ENCODE results near the gene EGR2.

EGR2 gene

DNA sequence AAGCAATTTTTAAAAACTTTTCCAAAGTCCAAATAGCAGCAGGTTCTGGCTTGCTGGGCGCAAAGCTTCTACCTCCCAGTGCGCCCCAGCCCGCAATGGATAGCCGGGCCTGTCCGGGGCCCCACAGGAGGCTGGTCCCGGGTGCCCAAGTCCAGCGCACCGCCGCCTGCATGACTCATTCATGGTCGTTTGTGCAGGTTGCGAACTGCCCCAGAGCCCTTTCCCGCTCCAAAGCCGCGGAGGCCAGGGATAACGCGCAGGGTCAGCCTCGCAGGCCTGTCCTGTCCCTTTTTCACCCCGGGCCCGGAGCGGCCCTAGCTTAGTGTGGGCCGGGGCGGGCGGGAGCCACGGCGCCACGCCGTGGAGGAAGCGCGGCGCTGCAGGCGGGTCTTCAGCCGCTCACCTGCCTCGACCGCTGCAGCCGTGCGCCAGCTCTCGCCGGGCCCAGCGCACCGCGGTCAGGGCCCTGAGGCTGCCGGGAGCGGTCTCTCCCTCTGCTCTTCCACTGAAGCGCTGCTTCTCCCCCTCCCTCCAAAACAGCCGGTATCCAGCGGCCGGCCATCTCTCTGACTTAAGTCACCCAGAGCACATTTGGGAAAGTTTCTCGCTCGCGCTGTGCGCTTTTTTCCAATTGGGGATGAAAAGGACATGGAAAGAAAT lies 1.7 kb upstream of the EGR2 start:
- peak; percentile 61 for DNase-seq

DNA sequence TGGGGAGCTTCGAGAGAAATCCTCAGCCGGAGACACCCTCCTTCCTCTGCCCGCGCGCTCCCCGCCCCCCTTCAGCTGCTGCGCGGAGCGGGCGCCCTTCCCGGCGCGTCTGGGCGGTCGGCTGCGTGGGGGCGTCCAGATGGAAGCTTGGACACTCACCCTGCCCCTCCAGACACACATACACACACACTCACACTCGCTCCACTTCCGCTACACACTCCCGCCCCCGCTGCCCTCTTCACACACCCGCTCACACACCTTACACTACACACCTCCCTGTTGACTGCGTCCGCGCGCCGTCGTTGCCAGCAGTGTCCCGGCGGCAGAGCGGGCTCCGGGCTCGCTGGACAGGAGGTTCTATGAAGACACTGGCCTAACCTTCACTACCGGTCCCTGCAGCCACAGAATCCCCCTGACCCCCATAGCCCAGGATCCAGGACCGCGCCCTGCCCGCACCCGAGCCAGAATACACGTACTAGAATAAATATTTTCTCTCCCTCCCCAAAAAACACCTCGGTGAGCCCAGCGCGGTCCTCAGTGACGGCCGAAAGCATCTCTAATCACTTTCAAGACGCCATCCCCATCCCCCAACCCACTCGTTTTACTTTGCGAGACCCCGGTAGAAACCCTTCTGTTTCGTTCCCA lies 1.1 kb upstream of the EGR2 start:
- no peak for DNase-seq

DNA sequence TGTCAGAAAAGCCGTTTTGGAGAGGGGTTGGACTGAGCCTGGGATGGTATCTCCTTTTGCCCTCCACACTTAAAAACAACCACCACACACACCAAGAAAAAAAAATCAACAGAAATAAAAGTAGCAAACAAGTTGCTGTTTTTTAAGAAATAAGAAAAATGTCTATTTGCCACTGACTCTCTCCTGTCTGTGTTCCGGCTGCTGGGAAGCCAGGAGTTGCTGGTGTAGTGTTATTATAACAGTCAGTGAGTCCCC lies 163 bp downstream of the EGR2 start:
- no peak for DNase-seq

DNA sequence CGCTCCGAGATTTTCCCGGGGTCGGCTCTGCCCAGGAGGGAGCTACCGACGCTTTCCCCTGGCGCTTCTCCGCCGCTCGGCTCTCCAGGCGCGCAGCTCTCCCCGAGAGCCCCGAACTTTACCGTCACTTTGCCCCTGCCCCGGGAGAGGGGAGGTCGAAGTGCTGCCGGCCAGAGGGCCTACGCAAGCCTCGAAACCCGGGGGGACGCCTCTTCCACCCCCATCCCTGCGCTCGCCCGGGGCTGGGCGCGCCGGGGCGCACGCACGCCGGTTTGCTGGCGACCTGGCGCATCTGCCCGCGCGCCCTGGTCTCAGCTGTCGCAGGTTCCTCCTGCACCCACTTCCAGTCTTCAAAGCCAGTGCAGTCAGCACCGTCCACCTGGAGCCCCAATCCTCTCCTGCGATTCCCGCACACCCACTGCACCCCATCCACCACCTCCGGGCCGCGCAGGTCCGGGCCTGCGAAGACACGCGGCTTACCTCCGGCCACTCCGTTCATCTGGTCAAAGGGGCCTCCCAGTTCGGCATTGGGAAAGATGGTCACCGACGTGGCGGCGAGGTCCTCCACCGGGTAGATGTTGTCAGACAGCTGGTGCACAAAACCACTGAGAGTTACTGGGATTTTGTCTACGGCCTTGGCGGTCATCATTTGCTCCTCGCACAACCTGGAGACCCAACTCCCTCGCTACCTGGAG lies 638 bp downstream of the EGR2 start:
- DNase-seq, result no peak

DNA sequence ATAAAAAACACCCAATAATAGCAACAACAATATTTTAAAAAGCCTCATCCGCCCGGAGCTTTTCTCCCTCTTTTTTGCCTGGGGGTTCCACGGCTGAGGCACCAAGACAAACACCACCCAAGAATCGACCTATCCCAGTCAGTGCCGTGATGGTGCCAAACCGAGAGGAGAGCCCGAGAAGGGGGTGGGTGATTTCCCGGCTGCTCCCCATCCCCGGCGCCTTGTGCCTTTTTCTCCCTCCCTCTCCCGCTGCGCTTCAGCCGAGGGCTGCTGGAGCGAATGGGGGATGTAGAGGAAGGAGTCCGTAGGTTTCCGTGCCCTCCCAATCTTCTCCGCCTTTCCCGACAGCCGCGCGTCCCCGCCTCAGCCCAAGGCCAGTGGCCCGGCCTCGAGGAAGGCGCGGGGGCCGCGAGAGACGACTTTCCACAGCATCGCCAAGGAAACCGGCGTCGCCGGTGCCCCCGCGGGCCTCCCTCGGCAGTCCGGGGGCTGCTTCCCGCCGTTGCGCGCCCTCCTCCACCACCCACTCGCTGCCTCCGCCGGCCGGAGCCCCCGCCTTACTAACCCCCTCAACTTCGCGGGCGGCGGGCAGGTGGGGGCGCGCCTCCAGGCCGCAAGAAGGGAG lies 1.3 kb downstream of the EGR2 start:
- no peak for DNase-seq

DNA sequence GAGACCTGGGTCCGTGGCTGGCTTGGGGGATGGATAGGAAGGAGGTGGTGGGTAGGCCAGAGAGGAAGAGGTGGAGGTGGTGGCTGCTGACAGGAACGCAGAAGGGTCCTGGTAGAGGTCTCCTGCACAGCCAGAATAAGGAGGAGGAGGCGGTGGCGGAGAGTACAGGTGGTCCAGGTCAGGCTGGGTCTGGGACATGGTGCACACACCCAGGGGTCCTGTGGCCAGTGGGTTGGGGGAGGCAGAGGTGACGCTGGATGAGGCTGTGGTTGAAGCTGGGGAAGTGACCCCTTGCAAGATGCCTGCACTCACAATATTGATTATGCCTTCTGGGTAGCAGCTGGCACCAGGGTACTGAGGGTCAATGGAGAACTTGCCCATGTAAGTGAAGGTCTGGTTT lies 2.2 kb downstream of the EGR2 start:
- no peak for DNase-seq

DNA sequence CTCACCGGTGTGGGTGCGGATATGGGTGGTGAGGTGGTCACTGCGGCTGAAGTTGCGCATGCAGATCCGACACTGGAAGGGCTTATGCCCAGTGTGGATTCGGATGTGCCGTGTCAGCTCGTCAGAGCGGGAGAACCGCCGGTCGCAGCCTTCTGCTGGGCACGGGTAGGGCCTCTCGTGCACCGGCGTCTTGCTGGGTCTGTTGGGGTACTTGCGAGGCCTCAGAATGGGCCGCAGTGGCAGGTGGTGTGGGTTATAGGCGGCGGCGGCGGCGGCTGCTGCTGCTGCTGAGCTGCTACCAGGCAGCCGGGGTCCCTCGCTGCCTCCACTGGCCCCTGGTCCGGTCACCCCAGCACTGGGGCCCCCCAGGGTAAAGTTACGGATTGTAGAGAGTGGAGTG lies 2.7 kb downstream of the EGR2 start:
- DNase-seq, result no peak

DNA sequence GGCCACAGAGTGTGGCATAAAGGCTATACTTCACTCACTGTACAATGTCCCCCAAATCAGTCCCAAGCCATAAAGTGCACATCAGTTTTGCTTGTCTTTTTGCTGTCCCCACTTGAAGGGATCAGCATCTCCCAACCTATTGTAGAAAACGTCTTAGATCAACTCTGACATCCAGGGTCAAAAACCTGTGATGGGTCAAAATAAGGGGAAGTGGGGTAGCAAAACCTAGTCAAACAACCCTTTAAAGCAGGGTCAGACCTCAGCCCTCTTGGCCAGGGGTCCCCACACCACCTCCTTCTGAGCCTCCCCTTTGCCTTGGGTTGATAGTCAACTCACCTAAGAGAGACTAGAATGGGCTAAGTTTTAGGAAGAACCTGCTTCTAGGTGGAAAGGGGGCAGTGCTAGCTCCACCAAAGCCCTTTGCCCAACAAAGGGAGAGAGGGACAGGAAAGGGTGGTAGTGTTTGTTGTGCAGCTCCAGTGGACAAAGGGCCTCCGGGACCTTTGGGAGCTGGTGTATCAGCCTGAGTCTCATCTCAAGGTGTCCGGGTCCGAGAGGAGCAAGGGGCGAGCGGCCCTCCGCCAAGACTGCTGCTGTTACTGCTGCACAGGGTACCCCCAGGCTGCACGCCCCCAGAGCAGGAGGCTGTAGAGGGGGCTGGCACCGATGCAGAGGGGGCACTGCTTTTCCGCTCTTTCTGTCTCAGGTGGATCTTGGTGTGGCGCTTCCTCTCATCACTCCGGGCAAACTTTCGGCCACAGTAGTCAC lies 3.3 kb downstream of the EGR2 start:
- no peak for DNase-seq

DNA sequence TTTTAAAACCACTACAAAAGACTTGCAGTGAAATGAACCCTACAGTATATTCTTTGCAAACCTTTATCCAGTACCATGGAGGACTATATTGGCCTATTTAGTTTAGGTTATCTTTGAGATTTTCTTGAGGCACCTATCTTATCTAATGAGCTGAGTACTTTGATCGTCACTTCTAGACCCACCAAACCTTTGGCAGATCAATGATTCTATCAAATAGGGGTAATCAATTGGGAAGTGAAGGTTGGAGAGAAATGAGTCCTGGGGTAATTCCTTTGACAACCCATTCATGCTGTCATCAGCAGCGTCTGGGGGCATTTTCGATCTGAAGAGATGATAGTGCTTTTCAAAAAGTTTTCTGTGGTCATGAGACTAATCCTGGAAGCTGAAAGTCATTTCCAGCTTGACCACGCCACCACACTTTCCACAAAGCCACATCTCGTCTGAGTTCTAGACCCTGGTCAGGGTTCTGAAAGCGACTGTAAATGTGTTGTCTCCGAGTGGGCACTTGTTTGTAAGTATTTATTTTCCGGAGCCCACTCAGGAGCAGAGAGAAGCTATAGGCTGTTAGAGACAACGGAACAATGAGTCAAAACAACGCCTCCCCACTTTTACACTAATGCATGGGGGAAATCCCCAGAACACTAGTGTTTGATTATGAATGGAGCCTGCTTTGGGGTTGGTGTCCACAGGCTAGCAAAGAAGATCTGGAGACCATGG lies 4.8 kb downstream of the EGR2 start:
- no peak for DNase-seq

DNA sequence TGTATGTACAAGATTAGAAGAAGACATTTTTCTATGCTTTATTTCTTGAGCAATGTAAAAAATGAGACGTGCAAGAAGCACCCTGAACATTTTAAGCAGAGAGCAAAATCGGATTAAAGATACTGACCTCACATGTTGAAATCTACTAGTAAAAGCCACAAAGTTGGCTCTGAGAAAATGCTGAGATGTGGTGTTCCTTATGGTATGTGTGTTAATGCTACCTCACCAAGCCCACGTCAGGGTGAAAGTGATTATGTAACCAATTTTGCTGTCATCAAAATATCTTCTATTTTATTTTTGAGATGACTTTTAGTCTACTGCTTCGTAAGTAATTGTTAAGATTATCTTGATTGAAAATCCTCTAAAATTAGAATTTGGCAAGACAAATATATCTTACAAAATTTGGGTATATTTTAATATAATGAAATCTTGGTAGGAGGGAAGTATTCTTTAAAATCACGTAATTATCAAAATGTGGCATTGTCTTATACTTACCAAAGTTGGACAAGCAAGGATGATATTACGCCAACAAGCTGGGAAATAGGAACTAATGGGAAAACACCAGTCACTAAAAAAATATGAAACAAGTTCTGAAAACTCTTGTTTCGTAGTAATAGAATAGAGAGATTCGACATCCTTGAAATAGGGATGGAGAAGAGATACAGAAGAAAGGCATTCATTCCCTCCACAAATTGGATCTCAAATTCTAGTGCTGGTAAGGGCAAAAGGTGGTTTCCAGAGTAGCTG lies 5.8 kb downstream of the EGR2 start:
- no peak for DNase-seq

DNA sequence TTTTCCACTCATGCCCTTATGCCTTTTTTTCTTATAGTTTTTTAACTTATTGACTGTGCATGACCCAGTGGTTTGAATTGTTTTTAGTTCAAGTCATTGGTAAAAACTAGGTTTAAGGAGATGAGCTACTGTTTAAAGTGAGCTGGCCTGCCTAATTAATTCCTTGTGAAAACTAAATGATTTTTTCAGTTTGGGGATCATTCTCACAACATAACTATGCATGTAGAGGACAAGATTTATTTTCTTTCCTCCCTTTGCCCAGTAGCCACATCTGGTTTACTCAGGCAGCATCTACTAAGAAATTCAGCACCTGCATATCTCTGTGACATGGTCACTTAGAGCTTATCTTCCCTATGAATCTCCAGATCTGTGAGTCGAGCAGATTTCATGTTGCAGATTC lies 9.9 kb downstream of the EGR2 start:
- DNase-seq, result no peak

DNA sequence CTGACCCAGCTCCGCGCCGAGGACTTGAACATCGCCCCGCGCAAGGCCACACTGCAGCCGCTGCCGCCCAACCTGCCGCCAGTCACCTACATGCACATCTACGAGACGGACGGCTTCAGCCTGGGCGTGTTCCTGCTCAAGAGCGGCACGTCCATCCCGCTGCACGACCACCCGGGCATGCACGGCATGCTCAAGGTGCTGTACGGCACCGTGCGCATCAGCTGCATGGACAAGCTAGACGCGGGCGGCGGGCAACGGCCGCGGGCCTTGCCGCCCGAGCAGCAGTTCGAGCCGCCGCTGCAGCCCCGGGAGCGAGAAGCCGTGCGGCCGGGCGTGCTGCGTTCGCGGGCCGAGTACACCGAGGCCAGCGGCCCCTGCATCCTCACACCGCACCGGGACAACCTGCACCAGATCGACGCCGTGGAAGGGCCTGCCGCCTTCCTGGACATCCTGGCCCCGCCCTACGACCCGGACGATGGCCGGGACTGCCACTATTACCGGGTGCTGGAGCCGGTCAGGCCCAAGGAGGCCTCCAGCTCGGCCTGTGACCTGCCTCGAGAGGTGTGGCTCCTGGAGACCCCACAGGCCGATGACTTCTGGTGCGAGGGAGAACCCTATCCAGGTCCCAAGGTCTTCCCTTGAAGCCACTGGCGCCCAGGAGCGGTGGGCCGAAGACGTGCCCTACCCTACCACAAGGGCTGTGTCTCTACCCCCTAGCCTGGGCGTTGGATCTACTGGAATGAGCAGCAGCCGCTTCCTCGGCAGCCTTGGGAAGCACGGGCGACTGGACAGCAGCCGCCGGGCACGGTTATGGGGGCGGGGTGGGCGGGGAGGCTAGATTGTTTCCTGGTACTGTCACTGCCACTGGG lies 10.7 kb downstream of the EGR2 start:
- DNase-seq, result no peak

DNA sequence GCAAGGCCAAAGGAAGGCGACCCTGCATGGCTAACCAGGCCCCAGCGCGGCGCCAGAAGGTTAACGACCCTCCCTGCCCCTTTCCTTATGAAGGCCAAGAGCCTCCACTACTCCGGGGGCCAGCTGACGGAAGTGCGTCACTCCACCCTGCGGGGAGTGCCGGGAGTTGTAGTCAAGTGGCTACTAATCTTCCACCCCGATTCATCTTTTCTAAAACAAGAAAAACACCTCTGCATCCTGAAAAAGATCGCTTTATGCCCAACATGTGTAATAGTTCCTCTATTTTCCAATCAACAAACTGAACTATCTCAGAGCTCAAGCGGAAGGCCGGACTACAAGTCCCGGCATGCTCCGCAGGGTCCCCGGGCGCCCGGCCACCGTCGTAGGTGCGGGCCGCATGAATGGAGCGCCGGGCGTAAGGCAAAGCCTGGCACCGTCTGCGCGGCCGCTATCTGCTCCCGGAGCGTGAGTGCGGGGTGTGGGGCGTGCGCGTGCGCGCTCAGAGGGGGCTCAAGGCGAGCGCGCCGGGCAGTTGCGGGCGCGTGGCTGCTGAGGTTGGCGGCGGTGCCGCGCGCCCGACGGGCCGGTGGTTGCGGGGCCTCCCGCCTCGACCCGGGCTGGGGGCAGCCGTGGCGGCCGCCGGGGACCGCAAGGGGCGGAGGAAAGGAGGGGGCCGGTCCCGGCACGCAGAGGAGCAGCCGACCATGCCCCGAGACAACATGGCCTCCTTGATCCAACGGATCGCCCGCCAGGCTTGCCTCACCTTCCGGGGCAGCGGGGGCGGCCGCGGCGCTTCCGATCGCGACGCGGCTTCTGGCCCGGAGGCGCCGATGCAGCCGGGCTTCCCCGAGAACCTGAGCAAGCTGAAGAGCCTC lies 11.6 kb downstream of the EGR2 start, which contains the start of gene ADO:
Gene ADO (plus strand): TSS at position 365 of the 875 bp plus-strand sequence. CDS start 340 bp downstream, at position 705.
- peak; percentile 70 for DNase-seq

DNA sequence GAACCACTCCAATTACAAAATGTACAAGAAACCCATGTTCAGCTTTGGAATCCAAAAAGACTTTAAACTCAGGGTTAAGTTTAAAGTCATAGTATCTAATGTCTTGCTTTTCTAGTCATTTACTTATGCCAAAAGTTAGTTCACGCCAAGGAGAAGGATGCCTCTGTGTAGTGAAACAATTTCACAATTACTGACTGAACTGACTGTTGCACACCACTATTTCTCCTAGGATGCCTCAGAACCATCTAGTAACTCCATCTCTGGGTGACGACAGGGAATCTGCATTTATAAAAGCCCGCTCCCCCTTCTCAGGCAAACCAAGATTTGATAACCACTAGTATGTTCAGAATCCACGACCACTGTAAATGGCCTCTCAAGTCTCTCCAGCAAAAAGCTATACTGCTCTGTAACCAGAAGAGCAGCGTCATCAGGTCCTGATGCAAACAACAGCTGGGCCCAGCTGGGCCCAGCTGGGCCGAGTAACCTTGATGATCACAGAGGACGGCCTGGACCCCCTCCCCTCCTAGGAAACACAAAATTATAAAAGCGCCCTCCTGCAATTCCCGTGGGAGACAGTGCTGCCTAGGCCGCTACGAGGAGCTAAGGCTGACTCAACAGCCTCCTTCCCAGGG lies 12.3 kb downstream of the EGR2 start:
- no peak for DNase-seq

DNA sequence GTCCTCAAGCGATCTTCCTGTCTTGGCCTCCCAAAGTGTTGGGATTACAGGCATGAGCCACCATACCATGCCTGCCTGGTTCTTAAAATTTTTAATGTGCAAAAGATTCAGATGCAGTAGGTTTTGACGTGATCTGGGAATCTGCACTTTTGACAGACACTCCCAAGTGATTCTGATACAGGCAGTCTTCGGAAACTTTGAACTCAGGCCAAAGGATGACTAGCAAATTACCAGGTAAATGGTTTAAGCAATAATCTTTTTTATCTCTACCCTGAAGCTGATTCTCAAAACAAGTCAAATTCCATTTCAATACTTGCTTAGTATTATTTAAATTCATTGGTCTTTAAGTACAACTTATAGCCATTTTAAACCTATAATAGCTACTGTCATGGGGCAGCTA lies 14.3 kb downstream of the EGR2 start:
- DNase-seq, result no peak

DNA sequence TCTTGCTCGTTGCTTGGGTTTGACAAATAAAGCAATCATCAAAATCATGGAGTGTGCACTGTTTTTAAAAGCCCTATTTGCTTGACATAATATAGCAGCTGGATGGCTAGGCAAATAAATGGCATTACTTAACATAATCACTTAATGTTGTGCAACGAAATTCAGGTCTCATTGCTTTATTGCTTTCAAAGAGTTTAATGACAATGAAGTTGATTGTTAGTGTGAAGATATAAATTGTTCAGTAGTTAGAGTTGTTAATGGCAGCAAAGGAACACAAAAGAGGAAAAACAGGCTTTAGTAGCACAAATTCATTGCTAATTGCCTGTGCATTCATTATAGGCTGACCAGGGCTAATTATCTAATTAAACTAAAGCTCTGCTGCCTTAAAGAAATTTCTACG lies 19.3 kb downstream of the EGR2 start:
- no peak for DNase-seq

DNA sequence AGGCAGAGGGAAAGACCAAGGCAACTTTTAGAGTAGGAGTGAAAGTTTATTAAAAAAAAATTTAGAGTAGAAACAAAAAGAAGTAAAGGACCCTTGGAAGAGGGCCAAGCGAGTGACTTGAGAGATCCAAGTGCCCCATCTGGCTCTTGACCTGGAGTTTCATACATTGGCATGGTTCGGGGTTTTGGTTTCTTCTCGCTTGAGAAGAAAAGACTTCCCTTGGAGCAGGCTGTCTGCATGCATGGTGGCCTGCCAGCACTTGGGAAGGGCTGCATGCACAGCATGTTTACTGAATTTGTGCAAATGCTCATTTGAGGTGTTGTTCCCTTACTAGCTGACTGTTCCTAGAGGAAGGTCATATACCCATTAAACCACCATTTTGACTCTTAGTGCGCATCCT lies 20.4 kb downstream of the EGR2 start:
- DNase-seq, result no peak

DNA sequence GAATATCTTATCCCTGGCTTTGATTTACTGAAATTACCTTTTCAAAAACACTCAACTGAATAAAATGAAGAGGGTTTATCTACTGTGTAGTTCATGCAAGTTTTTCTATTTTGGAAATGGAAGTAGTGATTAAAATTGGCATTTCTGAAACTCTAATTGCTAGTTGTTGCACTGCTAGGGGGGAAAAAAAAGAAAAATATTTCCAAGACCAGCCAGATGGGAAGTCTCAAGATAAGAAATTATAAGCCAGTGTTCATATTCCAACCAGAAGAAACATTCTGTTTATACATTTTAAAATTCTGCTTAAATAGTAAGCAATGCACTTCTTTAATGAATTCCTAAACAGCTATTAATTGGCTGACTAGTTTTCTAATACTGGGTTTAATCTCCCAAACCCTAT lies 21.1 kb downstream of the EGR2 start:
- DNase-seq, result no peak

DNA sequence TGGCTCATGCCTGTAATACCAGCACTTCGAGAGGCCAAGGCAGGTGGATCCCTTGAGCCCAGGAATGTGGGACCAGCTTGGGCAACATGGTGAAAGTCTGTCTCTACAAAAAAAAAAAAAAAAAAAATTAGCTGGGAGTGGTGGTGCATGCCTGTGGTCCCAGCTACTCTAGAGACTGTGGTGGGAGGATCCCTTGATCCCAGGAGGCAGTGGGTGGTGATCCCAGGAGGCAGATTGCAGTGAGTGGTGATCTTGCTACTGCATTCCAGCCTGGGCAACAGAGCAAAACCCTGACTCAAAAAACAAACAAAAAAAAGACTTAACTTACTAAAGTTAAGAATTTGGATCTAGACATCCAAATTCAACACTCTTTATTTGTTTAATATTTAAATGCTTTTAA lies 21.9 kb downstream of the EGR2 start:
- no peak for DNase-seq

All from DMS153 (cell line).